ENCODE measurements around the gene HSD17B12. TPM values are rescaled to one million over a fixed set of nuclear protein-coding genes. Genes with fewer than 3 reads are reported as not detected.

Gene HSD17B12
- total RNA-seq, 1 donor = 122 TPM

GRCh38 chr11:43770173-43770572 lies 89.6 kb downstream of the HSD17B12 start:
- DNase-seq (ENCODE audit: insufficient read length, low spot score, missing footprints) = no peak
- no peaks in the 10 kb centered on the region for H3K27me3 ChIP-seq (ENCODE audit: insufficient read depth, low read length)
- H3K4me2 ChIP-seq (ENCODE audit: insufficient read depth, low read length) = no peak overlapping the region
- H4K20me1 ChIP-seq (ENCODE audit: insufficient read depth, low read length) = peaks cover 3% of the 10 kb centered on the region
- H3K27ac ChIP-seq (ENCODE audit: low read depth, low read length) = no peak overlapping the region
- H3K4me1 ChIP-seq (ENCODE audit: insufficient read depth, low read length) = no peaks in the 10 kb centered on the region
- no peak overlapping the region for H3K4me3 ChIP-seq (ENCODE audit: insufficient read depth, low read length)
- H3K36me3 ChIP-seq (ENCODE audit: insufficient read depth, low read length) = no peaks in the 10 kb centered on the region
- no peaks in the 10 kb centered on the region for H3K9me3 ChIP-seq (ENCODE audit: low read depth, low read length)
- TF ChIP-seq CTCF (IDR thresholded peaks at IDR 0.05; ENCODE audit: extremely low read depth, low read depth, low read length) = no peak
- no peak overlapping the region for H2AFZ ChIP-seq (ENCODE audit: low read length)
- H3K79me2 ChIP-seq (ENCODE audit: insufficient read depth, low read length) = no peaks in the 10 kb centered on the region

GRCh38 chr11:43772733-43773132 lies 92.2 kb downstream of the HSD17B12 start:
- no peak for DNase-seq (ENCODE audit: insufficient read length, low spot score, missing footprints)
- H3K4me3 ChIP-seq (ENCODE audit: insufficient read depth, low read length) = no peak overlapping the region
- H3K27me3 ChIP-seq (ENCODE audit: insufficient read depth, low read length) = no peaks in the 10 kb centered on the region
- H3K79me2 ChIP-seq (ENCODE audit: insufficient read depth, low read length) = no peaks in the 10 kb centered on the region
- no peaks in the 10 kb centered on the region for H3K4me1 ChIP-seq (ENCODE audit: insufficient read depth, low read length)
- H3K27ac ChIP-seq (ENCODE audit: low read depth, low read length) = no peak overlapping the region
- H4K20me1 ChIP-seq (ENCODE audit: insufficient read depth, low read length) = peaks cover 3% of the 10 kb centered on the region
- TF ChIP-seq CTCF (IDR thresholded peaks at IDR 0.05; ENCODE audit: extremely low read depth, low read depth, low read length) = no peak
- no peaks in the 10 kb centered on the region for H3K36me3 ChIP-seq (ENCODE audit: insufficient read depth, low read length)
- no peaks in the 10 kb centered on the region for H3K9me3 ChIP-seq (ENCODE audit: low read depth, low read length)
- H3K4me2 ChIP-seq (ENCODE audit: insufficient read depth, low read length) = no peak overlapping the region
- H2AFZ ChIP-seq (ENCODE audit: low read length) = no peak overlapping the region

- no peaks in the 10 kb centered on the region for H3K9me3 ChIP-seq (ENCODE audit: low read depth, low read length)
- H3K4me2 ChIP-seq (ENCODE audit: insufficient read depth, low read length) = no peak overlapping the region
- H4K20me1 ChIP-seq (ENCODE audit: insufficient read depth, low read length) = peaks cover 3% of the 10 kb centered on the region
- no peak overlapping the region for H3K27ac ChIP-seq (ENCODE audit: low read depth, low read length)
- no peak for DNase-seq (ENCODE audit: insufficient read length, low spot score, missing footprints)
- no peaks in the 10 kb centered on the region for H3K36me3 ChIP-seq (ENCODE audit: insufficient read depth, low read length)
- H3K4me1 ChIP-seq (ENCODE audit: insufficient read depth, low read length) = no peaks in the 10 kb centered on the region
- no peak overlapping the region for H3K4me3 ChIP-seq (ENCODE audit: insufficient read depth, low read length)
- H3K27me3 ChIP-seq (ENCODE audit: insufficient read depth, low read length) = no peaks in the 10 kb centered on the region
- peaks cover 2% of the 10 kb centered on the region for H3K79me2 ChIP-seq (ENCODE audit: insufficient read depth, low read length)
- H2AFZ ChIP-seq (ENCODE audit: low read length) = no peak overlapping the region
- no peak for TF ChIP-seq CTCF (IDR thresholded peaks at IDR 0.05; ENCODE audit: extremely low read depth, low read depth, low read length)
These were observed 94.2 kb downstream of the HSD17B12 start for GRCh38 chr11:43774786-43775185.

- no peak overlapping the region for H3K4me3 ChIP-seq (ENCODE audit: insufficient read depth, low read length)
- H3K4me1 ChIP-seq (ENCODE audit: insufficient read depth, low read length) = no peaks in the 10 kb centered on the region
- no peaks in the 10 kb centered on the region for H3K9me3 ChIP-seq (ENCODE audit: low read depth, low read length)
- H3K4me2 ChIP-seq (ENCODE audit: insufficient read depth, low read length) = no peak overlapping the region
- no peaks in the 10 kb centered on the region for H3K36me3 ChIP-seq (ENCODE audit: insufficient read depth, low read length)
- H3K27ac ChIP-seq (ENCODE audit: low read depth, low read length) = no peak overlapping the region
- no peaks in the 10 kb centered on the region for H4K20me1 ChIP-seq (ENCODE audit: insufficient read depth, low read length)
- H3K79me2 ChIP-seq (ENCODE audit: insufficient read depth, low read length) = peaks cover 2% of the 10 kb centered on the region
- no peak for DNase-seq (ENCODE audit: insufficient read length, low spot score, missing footprints)
- no peaks in the 10 kb centered on the region for H3K27me3 ChIP-seq (ENCODE audit: insufficient read depth, low read length)
- no peak overlapping the region for H2AFZ ChIP-seq (ENCODE audit: low read length)
- TF ChIP-seq CTCF (IDR thresholded peaks at IDR 0.05; ENCODE audit: extremely low read depth, low read depth, low read length) = no peak
These were observed 98.8 kb downstream of the HSD17B12 start for GRCh38 chr11:43779306-43779705.

All from osteoblast (primary cell).